GM18858 (cell line): ENCODE measurements around the gene ZNF215.
"Not testable (repeated sequence)": the region's sequence is repeated elsewhere in the genome, so short reads cannot be mapped to it uniquely, and the experiment has no call there.

ENCODE experiments used
- ATAC-seq: cut with Tn5 transposase; IDR thresholded peaks from one replicate; pipeline ENCODE4 v1.9.1; 2021; ENCODE audit not compliant: unreplicated experiment

The ZNF215 gene

GRCh38 chr11:6932145-6932544 is 5.9 kb downstream of the ZNF215 start:
- ATAC-seq: no peak

- no peak for ATAC-seq
Observed at GRCh38 chr11:6941970-6942369, 15.7 kb downstream of the ZNF215 start.

- ATAC-seq: no peak
Observed at GRCh38 chr11:6943131-6943530, 16.9 kb downstream of the ZNF215 start.

GRCh38 chr11:6954248-6954647 is 28.0 kb downstream of the ZNF215 start:
- ATAC-seq: not testable (repeated sequence)

- no peak for ATAC-seq
Observed at GRCh38 chr11:6962141-6962540, 35.9 kb downstream of the ZNF215 start.

- peak; percentile 70 for ATAC-seq
Observed at GRCh38 chr11:6962673-6963072, 36.4 kb downstream of the ZNF215 start.

- ATAC-seq: no peak
Observed at GRCh38 chr11:6968816-6969215, 42.6 kb downstream of the ZNF215 start.

- ATAC-seq: not testable (repeated sequence)
Observed at GRCh38 chr11:6969854-6970253, 43.6 kb downstream of the ZNF215 start.

GRCh38 chr11:6979365-6979764 is 53.1 kb downstream of the ZNF215 start:
- ATAC-seq: no peak

- no peak for ATAC-seq
Observed at GRCh38 chr11:6986487-6986886, 60.3 kb downstream of the ZNF215 start.

- no peak for ATAC-seq
Observed at GRCh38 chr11:6988506-6988905, 62.3 kb downstream of the ZNF215 start.

- no peak for ATAC-seq
Observed at GRCh38 chr11:6991227-6991626, 65.0 kb downstream of the ZNF215 start.

GRCh38 chr11:6992026-6992425 is 65.8 kb downstream of the ZNF215 start:
- no peak for ATAC-seq

GRCh38 chr11:6992457-6993417 is 66.5 kb downstream of the ZNF215 start:
- no peak for ATAC-seq

GRCh38 chr11:6995703-6996102 is 69.5 kb downstream of the ZNF215 start:
- no peak for ATAC-seq

GRCh38 chr11:7004482-7004881 is 78.3 kb downstream of the ZNF215 start:
- no peak for ATAC-seq
